ENCODE measurements around the gene CDK5.

The CDK5 gene

GRCh38 chr7:151102991-151103390, 45.3 kb upstream of the CDK5 start:
- no peaks in the 10 kb centered on the region for H3K79me2 ChIP-seq (ENCODE audit: insufficient read depth, low read length)
- H3F3A ChIP-seq (ENCODE audit: insufficient read depth, low read length) = no peaks in the 10 kb centered on the region
- no peak overlapping the region for H3K4me3 ChIP-seq (ENCODE audit: low read depth, low read length, poor library complexity, severe bottlenecking)
- H3K36me3 ChIP-seq (ENCODE audit: insufficient read depth, low read length) = no peaks in the 10 kb centered on the region
- H3K27ac ChIP-seq (ENCODE audit: low read depth, low read length, poor library complexity, severe bottlenecking) = no peak overlapping the region
- H3K9me2 ChIP-seq (ENCODE audit: low read depth, low read length) = no peaks in the 10 kb centered on the region
- H3K27me3 ChIP-seq (ENCODE audit: insufficient read depth, low read length) = peaks cover 12% of the 10 kb centered on the region; the same call in 1 of the 2 replicates
- no peak overlapping the region for H2AFZ ChIP-seq (ENCODE audit: low read length)
- no peak overlapping the region for H3K9ac ChIP-seq (ENCODE audit: low read length)
- no peak overlapping the region for H3K4me2 ChIP-seq (ENCODE audit: low read length)
- TF ChIP-seq, protein P1, sequence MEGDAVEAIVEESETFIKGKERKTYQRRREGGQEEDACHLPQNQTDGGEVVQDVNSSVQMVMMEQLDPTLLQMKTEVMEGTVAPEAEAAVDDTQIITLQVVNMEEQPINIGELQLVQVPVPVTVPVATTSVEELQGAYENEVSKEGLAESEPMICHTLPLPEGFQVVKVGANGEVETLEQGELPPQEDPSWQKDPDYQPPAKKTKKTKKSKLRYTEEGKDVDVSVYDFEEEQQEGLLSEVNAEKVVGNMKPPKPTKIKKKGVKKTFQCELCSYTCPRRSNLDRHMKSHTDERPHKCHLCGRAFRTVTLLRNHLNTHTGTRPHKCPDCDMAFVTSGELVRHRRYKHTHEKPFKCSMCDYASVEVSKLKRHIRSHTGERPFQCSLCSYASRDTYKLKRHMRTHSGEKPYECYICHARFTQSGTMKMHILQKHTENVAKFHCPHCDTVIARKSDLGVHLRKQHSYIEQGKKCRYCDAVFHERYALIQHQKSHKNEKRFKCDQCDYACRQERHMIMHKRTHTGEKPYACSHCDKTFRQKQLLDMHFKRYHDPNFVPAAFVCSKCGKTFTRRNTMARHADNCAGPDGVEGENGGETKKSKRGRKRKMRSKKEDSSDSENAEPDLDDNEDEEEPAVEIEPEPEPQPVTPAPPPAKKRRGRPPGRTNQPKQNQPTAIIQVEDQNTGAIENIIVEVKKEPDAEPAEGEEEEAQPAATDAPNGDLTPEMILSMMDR (IDR thresholded peaks at IDR 0.05; ENCODE audit: low read length) = no peak
- TF ChIP-seq EZH2 (IDR thresholded peaks at IDR 0.05; ENCODE audit: borderline replicate concordance, low read length) = no peak
- H4K20me1 ChIP-seq (ENCODE audit: insufficient read depth, low read length) = no peaks in the 10 kb centered on the region
- no peaks in the 10 kb centered on the region for H3K4me1 ChIP-seq (ENCODE audit: insufficient read depth, low read length, severe bottlenecking)
- H3K9me3 ChIP-seq (ENCODE audit: low read length) = no peaks in the 10 kb centered on the region

DNA sequence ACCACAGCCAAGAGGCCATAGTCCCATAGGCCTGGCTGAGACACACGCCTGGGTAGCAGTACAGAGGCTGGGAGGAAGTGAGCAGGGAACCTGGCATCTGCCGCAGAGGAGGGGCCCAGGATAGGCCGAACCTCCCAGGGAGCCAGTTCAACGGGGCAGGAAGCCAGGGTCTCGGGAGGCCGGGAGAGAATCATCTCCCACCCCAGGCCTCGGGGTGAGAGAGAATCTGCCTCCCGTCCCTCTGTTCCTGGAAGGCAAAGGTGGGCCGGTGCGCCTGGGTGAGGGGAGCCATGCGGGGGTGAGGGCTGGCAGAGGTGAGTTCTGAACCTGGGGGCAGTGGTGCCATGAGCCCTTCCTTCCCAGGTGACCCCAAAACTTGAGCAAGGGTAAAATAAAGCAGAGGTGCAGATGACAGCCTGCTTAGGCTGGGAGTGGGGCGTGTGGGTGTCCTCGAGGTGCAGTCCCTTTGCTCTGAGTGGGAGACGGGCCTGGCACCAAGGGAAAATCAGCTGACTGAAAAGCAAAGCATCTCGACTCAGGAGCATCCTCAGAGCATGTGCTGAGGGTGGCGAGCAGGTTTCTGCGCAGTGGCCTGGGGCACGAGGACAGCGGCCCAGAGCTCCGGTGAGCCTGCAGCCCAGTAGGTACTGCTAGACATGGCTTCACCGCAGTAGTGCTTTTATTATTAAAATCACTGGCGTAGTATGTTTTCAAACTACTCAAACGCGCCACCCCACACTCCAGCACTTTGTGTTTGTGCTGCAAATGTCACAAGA, 44.1 kb upstream of the CDK5 start:
- Histone ChIP-seq H3K4me1 (ENCODE audit: insufficient read depth, low read length, severe bottlenecking) (no peaks in the 10 kb centered on the region), H3K9me3 (ENCODE audit: low read length) (no peaks in the 10 kb centered on the region), H3K79me2 (ENCODE audit: insufficient read depth, low read length) (no peaks in the 10 kb centered on the region), H3K4me2 (ENCODE audit: low read length) (no peak overlapping the region), H3K9me2 (ENCODE audit: low read depth, low read length) (no peaks in the 10 kb centered on the region), H2AFZ (ENCODE audit: low read length) (no peak overlapping the region), H3K27me3 (ENCODE audit: insufficient read depth, low read length) (peaks cover 12% of the 10 kb centered on the region; the same call in 1 of the 2 replicates), H4K20me1 (ENCODE audit: insufficient read depth, low read length) (no peaks in the 10 kb centered on the region), H3K27ac (ENCODE audit: low read depth, low read length, poor library complexity, severe bottlenecking) (no peak overlapping the region), H3K4me3 (ENCODE audit: low read depth, low read length, poor library complexity, severe bottlenecking) (no peak overlapping the region), H3F3A (ENCODE audit: insufficient read depth, low read length) (no peaks in the 10 kb centered on the region), H3K9ac (ENCODE audit: low read length) (no peak overlapping the region), H3K36me3 (ENCODE audit: insufficient read depth, low read length) (no peaks in the 10 kb centered on the region)
- TF ChIP-seq, protein P1 (IDR thresholded peaks at IDR 0.05; ENCODE audit: low read length) = no peak
- no peak for TF ChIP-seq EZH2 (IDR thresholded peaks at IDR 0.05; ENCODE audit: borderline replicate concordance, low read length)

DNA sequence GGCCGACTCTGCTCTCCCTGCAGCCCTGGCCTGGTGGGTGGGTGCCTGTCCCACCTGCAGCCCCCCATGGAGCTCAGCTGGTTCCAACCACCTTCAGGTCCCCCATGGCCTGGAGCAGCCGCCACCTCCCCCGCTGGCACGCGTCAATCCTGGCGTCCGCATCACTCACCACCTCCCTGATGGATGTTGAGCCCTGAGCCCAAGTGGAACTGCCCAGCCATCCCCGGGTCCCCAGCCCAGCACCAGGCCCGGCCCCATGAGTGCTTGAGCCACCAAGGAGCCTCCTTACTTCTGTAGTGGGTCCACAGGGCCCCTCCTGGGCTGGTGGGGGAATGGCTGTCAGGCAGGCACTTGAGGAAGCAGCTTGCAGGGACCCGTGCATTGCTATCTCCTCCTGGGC, 43.2 kb upstream of the CDK5 start:
- Histone ChIP-seq H3K27ac (ENCODE audit: low read depth, low read length, poor library complexity, severe bottlenecking) (no peak overlapping the region), H3K9me2 (ENCODE audit: low read depth, low read length) (no peaks in the 10 kb centered on the region), H3K4me2 (ENCODE audit: low read length) (no peak overlapping the region), H2AFZ (ENCODE audit: low read length) (no peak overlapping the region), H3K9ac (ENCODE audit: low read length) (no peak overlapping the region), H3K4me1 (ENCODE audit: insufficient read depth, low read length, severe bottlenecking) (peaks cover 5% of the 10 kb centered on the region), H3F3A (ENCODE audit: insufficient read depth, low read length) (no peaks in the 10 kb centered on the region), H4K20me1 (ENCODE audit: insufficient read depth, low read length) (no peaks in the 10 kb centered on the region), H3K9me3 (ENCODE audit: low read length) (no peaks in the 10 kb centered on the region), H3K27me3 (ENCODE audit: insufficient read depth, low read length) (peaks cover 12% of the 10 kb centered on the region; the same call in 1 of the 2 replicates), H3K4me3 (ENCODE audit: low read depth, low read length, poor library complexity, severe bottlenecking) (no peak overlapping the region), H3K36me3 (ENCODE audit: insufficient read depth, low read length) (no peaks in the 10 kb centered on the region), H3K79me2 (ENCODE audit: insufficient read depth, low read length) (no peaks in the 10 kb centered on the region)
- TF ChIP-seq, protein P1 (IDR thresholded peaks at IDR 0.05; ENCODE audit: low read length) = no peak
- TF ChIP-seq EZH2 (IDR thresholded peaks at IDR 0.05; ENCODE audit: borderline replicate concordance, low read length) = no peak
